GM20000 (cell line): ENCODE measurements around the gene CCDC85A.

Experiments
- DNase-seq: peaks from one replicate; pipeline ENCODE4 v3.0.0; 2012; ENCODE audit warnings: low spot score
- TF ChIP-seq, protein P1 (sequence below): IDR thresholded peaks from 2 replicates; pipeline ENCODE4 v1.5.1; 2012; ENCODE audit warnings: mild to moderate bottlenecking, control low read depth; ENCODE audit errors: extremely low read depth, missing control alignments

Gene CCDC85A

DNA sequence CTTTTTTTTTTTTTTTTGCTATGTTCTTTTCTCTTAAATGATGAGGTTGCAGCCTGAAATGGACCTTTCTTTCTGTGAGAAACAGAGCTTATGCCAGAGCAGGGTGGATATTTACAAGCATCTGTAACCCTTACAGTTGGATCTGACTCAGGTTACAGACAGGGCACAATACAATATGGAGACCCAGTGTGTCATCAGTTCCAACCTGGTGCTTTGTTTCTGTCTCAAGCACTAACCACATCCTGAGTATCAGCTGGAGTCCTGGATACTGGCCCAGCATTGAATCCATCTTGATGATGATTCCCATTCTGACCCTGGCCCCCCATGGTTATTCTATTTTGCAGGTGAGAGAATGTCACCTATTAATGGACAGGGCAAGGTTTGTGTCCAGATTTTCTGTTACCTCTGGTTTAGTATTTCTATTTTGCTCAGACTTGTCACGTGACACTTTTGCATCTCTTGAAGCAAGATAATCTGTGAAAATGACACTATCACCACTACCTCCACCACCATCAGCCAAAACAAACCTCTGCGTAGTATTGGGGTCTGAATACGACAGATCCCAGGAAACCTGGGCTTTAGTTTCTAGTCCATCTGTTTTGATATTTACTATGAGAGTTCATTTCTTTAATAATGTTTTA lies 174.0 kb downstream of the CCDC85A start:
- DNase-seq, result no peak
- TF ChIP-seq, protein P1, sequence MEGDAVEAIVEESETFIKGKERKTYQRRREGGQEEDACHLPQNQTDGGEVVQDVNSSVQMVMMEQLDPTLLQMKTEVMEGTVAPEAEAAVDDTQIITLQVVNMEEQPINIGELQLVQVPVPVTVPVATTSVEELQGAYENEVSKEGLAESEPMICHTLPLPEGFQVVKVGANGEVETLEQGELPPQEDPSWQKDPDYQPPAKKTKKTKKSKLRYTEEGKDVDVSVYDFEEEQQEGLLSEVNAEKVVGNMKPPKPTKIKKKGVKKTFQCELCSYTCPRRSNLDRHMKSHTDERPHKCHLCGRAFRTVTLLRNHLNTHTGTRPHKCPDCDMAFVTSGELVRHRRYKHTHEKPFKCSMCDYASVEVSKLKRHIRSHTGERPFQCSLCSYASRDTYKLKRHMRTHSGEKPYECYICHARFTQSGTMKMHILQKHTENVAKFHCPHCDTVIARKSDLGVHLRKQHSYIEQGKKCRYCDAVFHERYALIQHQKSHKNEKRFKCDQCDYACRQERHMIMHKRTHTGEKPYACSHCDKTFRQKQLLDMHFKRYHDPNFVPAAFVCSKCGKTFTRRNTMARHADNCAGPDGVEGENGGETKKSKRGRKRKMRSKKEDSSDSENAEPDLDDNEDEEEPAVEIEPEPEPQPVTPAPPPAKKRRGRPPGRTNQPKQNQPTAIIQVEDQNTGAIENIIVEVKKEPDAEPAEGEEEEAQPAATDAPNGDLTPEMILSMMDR, result no peak

DNA sequence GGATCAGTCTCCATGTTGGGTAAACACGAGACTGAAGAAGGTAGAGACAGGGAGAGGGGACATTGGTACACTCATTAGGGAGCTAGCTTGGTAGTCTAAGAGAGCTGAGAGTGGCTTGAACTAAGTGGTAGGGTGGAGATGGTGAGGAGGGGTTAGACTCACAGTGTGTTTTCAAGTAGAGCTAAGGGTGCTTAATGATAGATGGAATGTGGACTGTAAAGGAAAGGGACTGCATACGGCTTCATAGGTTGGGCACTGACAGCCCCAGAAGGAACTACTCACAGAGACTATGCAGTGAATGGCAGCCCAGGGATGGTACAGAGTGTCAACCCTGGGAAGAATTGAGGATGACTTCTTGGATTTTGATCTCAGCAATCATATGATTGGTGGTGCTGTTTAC lies 178.1 kb downstream of the CCDC85A start:
- TF ChIP-seq, protein P1, result no peak
- DNase-seq, result no peak

- no peak for DNase-seq
- TF ChIP-seq, protein P1, result no peak
These were observed 181.1 kb downstream of the CCDC85A start for GRCh38 chr2:56364902-56365301.

DNA sequence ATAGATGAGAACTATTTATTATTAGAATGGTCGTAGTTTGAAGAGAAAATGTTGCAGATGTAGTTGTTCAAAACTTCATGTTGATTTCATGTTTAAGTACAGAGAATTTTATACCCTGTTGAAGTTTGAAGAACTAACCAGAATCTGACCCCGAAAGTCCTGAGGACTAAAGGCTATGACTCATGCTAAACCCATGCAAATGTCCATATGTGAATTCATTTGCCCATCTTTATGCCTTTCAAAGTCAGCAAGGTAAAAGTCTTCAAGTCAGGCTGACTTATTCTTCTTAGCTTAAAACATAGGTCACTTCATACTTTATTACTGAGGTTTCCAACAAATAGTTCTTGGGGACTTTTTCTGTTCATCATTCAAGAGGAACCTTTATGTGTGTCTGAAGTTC lies 185.5 kb downstream of the CCDC85A start:
- TF ChIP-seq, protein P1, result no peak
- DNase-seq, result no peak

GRCh38 chr2:56372071-56372656 lies 188.4 kb downstream of the CCDC85A start:
- TF ChIP-seq, protein P1, result no peak
- no peak for DNase-seq

GRCh38 chr2:56375251-56375650 lies 191.5 kb downstream of the CCDC85A start:
- TF ChIP-seq, protein P1, result no peak
- DNase-seq, result no peak

- TF ChIP-seq, protein P1, result no peak
- no peak for DNase-seq
These were observed 193.2 kb downstream of the CCDC85A start for GRCh38 chr2:56376699-56377665.
